OCI-LY1 (cell line): Measurements from ENCODE around the gene TRDMT1.

Experiments
- H2AFZ ChIP-seq: fragments of 200-600 bp; sonication (generic), shearing (Covaris generic); 2 replicates; pipeline ENCODE4 v1.6.0; 2014; ENCODE audit warnings: antibody characterized with exemption, mild to moderate bottlenecking, low read length
- H3F3A ChIP-seq: fragments of 200-600 bp; sonication (generic), shearing (Covaris generic); 2 replicates; pipeline ENCODE4 v1.6.0; 2014; ENCODE audit warnings: mild to moderate bottlenecking, antibody characterized with exemption, low read length, moderate library complexity; ENCODE audit not compliant: insufficient read depth
- H3K27ac ChIP-seq: fragments of 200-600 bp; sonication (generic); 2 replicates; pipeline ENCODE4 v1.5.1; 2014; ENCODE audit warnings: low read length, mixed run types, mild to moderate bottlenecking, low read depth; ENCODE audit not compliant: poor library complexity, severe bottlenecking
- H3K27me3 ChIP-seq: fragments of 200-600 bp; sonication (generic); 2 replicates; pipeline ENCODE4 v1.6.0; 2014; ENCODE audit warnings: antibody characterized with exemption, mild to moderate bottlenecking, low read length, moderate library complexity; ENCODE audit not compliant: insufficient read depth
- H3K36me3 ChIP-seq: fragments of 200-600 bp; sonication (generic); 2 replicates; pipeline ENCODE4 v1.6.1; 2014; ENCODE audit warnings: mild to moderate bottlenecking, antibody characterized with exemption, low read length, moderate library complexity, mixed read lengths; ENCODE audit not compliant: insufficient read depth
- H3K4me1 ChIP-seq: fragments of 200-600 bp; sonication (generic); 2 replicates; pipeline ENCODE4 v1.5.1; 2014; ENCODE audit warnings: mild to moderate bottlenecking, low read length, moderate library complexity; ENCODE audit not compliant: insufficient read depth, severe bottlenecking
- H3K4me2 ChIP-seq: fragments of 200-600 bp; sonication (generic), shearing (Covaris generic); 2 replicates; pipeline ENCODE4 v1.6.1; 2014; ENCODE audit warnings: low read length
- H3K4me3 ChIP-seq: fragments of 200-600 bp; sonication (generic); 2 replicates; pipeline ENCODE4 v1.5.1; 2014; ENCODE audit warnings: low read length, low read depth, mild to moderate bottlenecking, mixed read lengths; ENCODE audit not compliant: poor library complexity, severe bottlenecking
- H3K79me2 ChIP-seq: fragments of 200-600 bp; shearing (Covaris generic); 2 replicates; pipeline ENCODE4 v1.6.1; 2016; ENCODE audit warnings: mixed run types, low read length, mixed read lengths; ENCODE audit not compliant: insufficient read depth
- H3K9ac ChIP-seq: fragments of 200-600 bp; sonication (generic), shearing (Covaris generic); 2 replicates; pipeline ENCODE4 v1.6.1; 2014; ENCODE audit warnings: mild to moderate bottlenecking, low read length, mixed read lengths
- H3K9me2 ChIP-seq: fragments of 200-600 bp; sonication (generic), shearing (Covaris generic); 2 replicates; pipeline ENCODE4 v1.6.1; 2014; ENCODE audit warnings: low read depth, mild to moderate bottlenecking, low read length, mixed read lengths
- H3K9me3 ChIP-seq: fragments of 200-600 bp; shearing (Covaris generic); 2 replicates; pipeline ENCODE4 v1.6.1; 2014; ENCODE audit warnings: low read length, mixed read lengths
- H4K20me1 ChIP-seq: fragments of 200-600 bp; sonication (generic), shearing (Covaris generic); 2 replicates; pipeline ENCODE4 v1.6.0; 2016; ENCODE audit warnings: mild to moderate bottlenecking, low read length; ENCODE audit not compliant: insufficient read depth
- CTCF ChIP-seq: fragments of 200-600 bp; sonication (generic), shearing (Covaris generic); IDR thresholded peaks from 2 replicates; pipeline ENCODE4 v1.5.1; 2017; ENCODE audit warnings: mild to moderate bottlenecking, antibody characterized with exemption, low read length, moderate library complexity, mixed read lengths
- EZH2 ChIP-seq: fragments of 200-600 bp; sonication (generic), shearing (Covaris generic); IDR thresholded peaks from 2 replicates; pipeline ENCODE4 v1.8.0; 2017; ENCODE audit warnings: borderline replicate concordance, mixed run types, mild to moderate bottlenecking, antibody characterized with exemption, low read length, moderate library complexity, mixed read lengths

TRDMT1 gene

DNA sequence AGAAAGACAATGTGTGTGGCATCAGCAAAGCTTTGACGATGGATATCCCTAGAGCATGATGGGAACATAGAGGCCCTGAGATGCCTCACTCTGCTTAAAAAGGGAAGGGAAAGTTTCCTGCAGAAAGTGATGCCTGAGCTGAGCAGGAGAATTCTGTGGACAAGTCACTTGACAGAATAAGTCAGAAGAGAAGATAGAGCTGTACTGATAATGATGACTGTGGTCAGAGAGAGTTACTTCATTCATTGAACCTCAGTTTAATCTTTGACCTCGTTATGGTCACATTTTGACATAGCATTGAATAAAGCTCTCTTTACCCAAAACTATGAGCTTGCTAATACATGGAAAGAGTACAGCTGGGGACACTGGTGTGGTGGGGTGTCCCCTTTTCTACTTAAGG, 79.4 kb downstream of the TRDMT1 start:
- Histone ChIP-seq H3K4me1 (no peaks in the 10 kb centered on the region), H3K27ac (no peak overlapping the region), H3K27me3 (no peaks in the 10 kb centered on the region)

DNA sequence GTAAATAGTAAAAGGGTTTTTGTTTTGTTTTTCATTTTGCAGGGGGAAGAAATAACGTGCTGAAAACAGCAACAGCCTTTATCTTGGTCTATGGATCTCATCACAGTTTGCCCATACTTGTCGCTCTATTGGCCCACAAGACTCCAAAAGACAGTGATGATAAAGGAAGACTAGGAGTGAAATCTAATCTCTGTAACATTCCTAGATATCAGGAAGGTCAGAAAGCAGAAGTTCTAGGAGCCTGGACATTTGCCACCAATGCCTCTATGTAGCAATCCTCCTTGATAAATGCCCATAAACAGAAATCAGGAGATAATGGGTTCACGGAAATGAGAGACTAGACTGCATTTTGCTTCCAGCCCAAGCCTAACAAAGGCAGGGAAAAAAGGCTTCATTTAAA, 80.8 kb downstream of the TRDMT1 start:
- no peak for TF ChIP-seq CTCF
- TF ChIP-seq EZH2 = no peak
- H3K9ac ChIP-seq = no peak overlapping the region
- no peaks in the 10 kb centered on the region for H3K9me2 ChIP-seq
- no peaks in the 10 kb centered on the region for H3K79me2 ChIP-seq
- no peak overlapping the region for H3K4me2 ChIP-seq
- H3K4me3 ChIP-seq = no peak overlapping the region
- H3K4me1 ChIP-seq = no peaks in the 10 kb centered on the region
- no peaks in the 10 kb centered on the region for H3K27me3 ChIP-seq
- H2AFZ ChIP-seq = no peak overlapping the region
- no peaks in the 10 kb centered on the region for H3K36me3 ChIP-seq
- H4K20me1 ChIP-seq = no peaks in the 10 kb centered on the region
- H3K9me3 ChIP-seq = no peaks in the 10 kb centered on the region
- H3F3A ChIP-seq = no peaks in the 10 kb centered on the region
- no peak overlapping the region for H3K27ac ChIP-seq

More for the DNA sequence above, 79.4 kb downstream of the TRDMT1 start:
- Histone ChIP-seq H3K4me3 (no peak overlapping the region), H3K36me3 (no peaks in the 10 kb centered on the region), H3K79me2 (no peaks in the 10 kb centered on the region), H3F3A (no peaks in the 10 kb centered on the region), H2AFZ (no peak overlapping the region), H3K9me2 (no peaks in the 10 kb centered on the region), H3K9ac (no peak overlapping the region), H3K9me3 (no peaks in the 10 kb centered on the region), H4K20me1 (no peaks in the 10 kb centered on the region), H3K4me2 (no peak overlapping the region)
- TF ChIP-seq CTCF = no peak

DNA sequence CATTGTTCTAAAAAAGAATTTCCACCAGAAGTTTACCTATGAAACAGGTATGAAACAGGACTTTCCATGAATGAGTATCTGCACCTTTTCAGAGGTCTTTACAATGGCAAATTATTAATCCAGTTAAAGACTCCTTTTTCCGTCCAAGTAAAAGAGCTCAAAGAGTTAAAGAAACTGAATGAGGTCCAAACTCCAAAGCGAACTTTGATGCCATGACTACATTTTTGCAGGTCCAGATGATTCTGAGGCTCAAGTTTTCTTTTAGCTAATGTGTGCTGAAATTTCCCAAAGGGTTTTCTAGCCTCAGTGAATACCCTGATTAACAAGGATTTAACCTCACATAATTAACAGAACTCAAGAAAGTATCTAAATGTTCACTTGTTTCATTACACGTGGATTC, 81.6 kb downstream of the TRDMT1 start:
- H3K4me3 ChIP-seq = no peak overlapping the region
- H3K27me3 ChIP-seq = no peaks in the 10 kb centered on the region
- no peak overlapping the region for H3K4me2 ChIP-seq
- H3K79me2 ChIP-seq = no peaks in the 10 kb centered on the region
- no peak for TF ChIP-seq CTCF
- TF ChIP-seq EZH2 = no peak
- H3K4me1 ChIP-seq = no peaks in the 10 kb centered on the region
- H3K9me3 ChIP-seq = no peaks in the 10 kb centered on the region
- no peak overlapping the region for H3K9ac ChIP-seq
- no peak overlapping the region for H3K27ac ChIP-seq
- H4K20me1 ChIP-seq = no peaks in the 10 kb centered on the region
- no peak overlapping the region for H2AFZ ChIP-seq
- H3K9me2 ChIP-seq = no peaks in the 10 kb centered on the region
- H3K36me3 ChIP-seq = no peaks in the 10 kb centered on the region
- no peaks in the 10 kb centered on the region for H3F3A ChIP-seq
